ENCODE results near the gene KCNK1. TPM values are rescaled to one million over a fixed set of nuclear protein-coding genes. Genes with fewer than 3 reads are reported as not detected.

KCNK1 gene
- total and polyA plus RNA-seq, 2 experiments from 2014 or later: 1.8 to 8.5 TPM

DNA sequence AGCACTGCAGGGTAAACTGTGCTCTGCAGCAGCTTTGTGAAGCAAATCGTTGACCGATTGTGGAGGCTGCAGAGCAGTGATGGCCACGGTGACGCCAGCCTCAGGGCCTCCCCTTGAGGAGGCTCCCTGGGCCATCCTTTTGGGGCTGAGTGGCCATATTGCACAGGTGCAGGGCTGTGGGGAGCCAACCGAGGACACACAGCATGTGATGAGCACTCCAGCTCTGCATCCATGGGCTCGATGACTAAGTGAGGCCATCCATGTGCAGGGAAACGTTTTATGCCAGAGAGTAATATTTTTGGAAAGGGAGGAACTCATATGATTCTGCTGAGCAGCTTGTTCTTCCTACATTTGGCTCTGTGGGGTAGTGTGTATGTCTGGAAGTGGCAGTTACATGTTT is 24.6 kb downstream of the KCNK1 start:
- no peak for TF ChIP-seq CTCF (IDR thresholded peaks at IDR 0.05; ENCODE audit: low read depth, low read length)
- no peak overlapping the region for H3K27ac ChIP-seq
- no peak for DNase-seq (ENCODE audit: low read depth in 1 of 2, low spot score in 1 of 2)

GRCh38 chr1:233639611-233640010 is 25.7 kb downstream of the KCNK1 start:
- TF ChIP-seq CTCF (IDR thresholded peaks at IDR 0.05; ENCODE audit: low read depth, low read length): no peak
- no peak overlapping the region for H3K4me3 ChIP-seq
- H3K36me3 ChIP-seq: no peaks in the 10 kb centered on the region
- no peak for DNase-seq (ENCODE audit: low read depth in 1 of 2, low spot score in 1 of 2)
- peaks cover 6% of the 10 kb centered on the region for H3K4me1 ChIP-seq (ENCODE audit: low read depth)
- H3K27me3 ChIP-seq: no peaks in the 10 kb centered on the region
- H3K27ac ChIP-seq: no peak overlapping the region
- H3K9me3 ChIP-seq (ENCODE audit: low read depth): no peaks in the 10 kb centered on the region

More for the DNA sequence above, 24.6 kb downstream of the KCNK1 start:
- H3K9me3 ChIP-seq (ENCODE audit: low read depth): no peaks in the 10 kb centered on the region
- H3K4me1 ChIP-seq (ENCODE audit: low read depth): peaks cover 6% of the 10 kb centered on the region
- H3K4me3 ChIP-seq: no peak overlapping the region
- no peaks in the 10 kb centered on the region for H3K27me3 ChIP-seq
- H3K36me3 ChIP-seq: no peaks in the 10 kb centered on the region

- no peak for TF ChIP-seq CTCF (IDR thresholded peaks at IDR 0.05; ENCODE audit: low read depth, low read length)
- Histone ChIP-seq H3K27me3 (no peaks in the 10 kb centered on the region), H3K36me3 (no peaks in the 10 kb centered on the region), H3K4me3 (no peak overlapping the region), H3K9me3 (ENCODE audit: low read depth) (no peaks in the 10 kb centered on the region), H3K27ac (no peak overlapping the region), H3K4me1 (ENCODE audit: low read depth) (peaks cover 6% of the 10 kb centered on the region)
- no peak for DNase-seq (ENCODE audit: low read depth in 1 of 2, low spot score in 1 of 2)
Observed at GRCh38 chr1:233640179-233640578, 26.3 kb downstream of the KCNK1 start.

GRCh38 chr1:233641029-233641428 is 27.1 kb downstream of the KCNK1 start:
- H3K4me1 ChIP-seq (ENCODE audit: low read depth): peaks cover 2% of the 10 kb centered on the region
- H3K36me3 ChIP-seq: no peaks in the 10 kb centered on the region
- TF ChIP-seq CTCF (IDR thresholded peaks at IDR 0.05; ENCODE audit: low read depth, low read length): no peak
- H3K9me3 ChIP-seq (ENCODE audit: low read depth): no peaks in the 10 kb centered on the region
- H3K4me3 ChIP-seq: no peak overlapping the region
- no peaks in the 10 kb centered on the region for H3K27me3 ChIP-seq
- DNase-seq (ENCODE audit: low read depth in 1 of 2, low spot score in 1 of 2): no peak
- no peak overlapping the region for H3K27ac ChIP-seq

DNA sequence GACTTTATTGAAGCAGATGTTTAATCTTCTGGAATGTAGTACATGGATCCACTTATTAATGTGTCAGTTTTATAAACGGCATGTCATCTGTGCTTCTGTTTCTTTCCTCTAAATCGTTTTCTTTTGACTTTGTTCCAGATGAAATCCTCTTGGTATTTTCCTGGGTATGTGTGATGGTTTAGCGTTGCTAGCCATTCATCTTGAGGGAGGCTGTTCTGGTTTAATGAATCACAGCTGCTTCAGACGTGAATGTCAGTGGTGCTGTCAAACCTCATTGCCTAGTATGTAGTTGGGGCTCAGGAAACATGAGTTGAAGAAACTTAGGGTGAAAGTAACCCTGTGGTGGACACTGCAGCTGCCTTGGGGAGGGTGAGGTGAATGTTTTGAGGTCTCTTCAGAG is 33.2 kb downstream of the KCNK1 start:
- Histone ChIP-seq H3K36me3 (no peaks in the 10 kb centered on the region), H3K4me3 (no peak overlapping the region), H3K4me1 (ENCODE audit: low read depth) (no peaks in the 10 kb centered on the region), H3K9me3 (ENCODE audit: low read depth) (no peaks in the 10 kb centered on the region), H3K27me3 (no peaks in the 10 kb centered on the region), H3K27ac (no peak overlapping the region)
- no peak for TF ChIP-seq CTCF (IDR thresholded peaks at IDR 0.05; ENCODE audit: low read depth, low read length)
- DNase-seq (ENCODE audit: low read depth in 1 of 2, low spot score in 1 of 2): no peak

DNA sequence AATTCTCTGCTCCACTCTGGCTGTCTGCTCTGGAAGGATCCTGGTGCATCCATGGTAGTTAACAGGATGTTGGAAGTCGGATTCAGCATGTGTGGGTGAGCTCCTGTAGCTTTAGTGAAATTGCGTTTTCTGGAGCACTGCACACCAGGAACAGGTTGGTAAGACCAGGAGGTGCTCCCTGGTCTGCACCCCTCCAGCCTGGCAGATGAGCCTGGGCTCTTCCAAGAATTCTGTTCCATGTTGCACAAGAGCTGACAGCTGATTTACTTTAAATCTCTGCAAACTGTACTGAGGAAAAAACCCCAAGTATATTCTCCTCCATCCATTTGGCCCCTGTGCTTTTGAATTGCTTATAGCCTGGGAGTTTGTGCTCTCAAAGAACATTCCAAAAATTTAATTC is 33.7 kb downstream of the KCNK1 start:
- Histone ChIP-seq H3K36me3 (no peaks in the 10 kb centered on the region), H3K4me1 (ENCODE audit: low read depth) (no peaks in the 10 kb centered on the region), H3K4me3 (no peak overlapping the region), H3K27ac (no peak overlapping the region), H3K27me3 (no peaks in the 10 kb centered on the region), H3K9me3 (ENCODE audit: low read depth) (no peaks in the 10 kb centered on the region)
- no peak for DNase-seq (ENCODE audit: low read depth in 1 of 2, low spot score in 1 of 2)
- no peak for TF ChIP-seq CTCF (IDR thresholded peaks at IDR 0.05; ENCODE audit: low read depth, low read length)

All from cardiac muscle cell (in vitro differentiated cells and primary cell).